A549 (cell line): ENCODE results near the gene PPP3CB.

Source experiments
- CTCF ChIP-seq: fragments of >200 bp; sonication (Bioruptor Twin); formaldehyde crosslinking; IDR thresholded peaks from 3 replicates; pipeline ENCODE4 v1.5.1; 2016
- GATA3 ChIP-seq: IDR thresholded peaks from 2 replicates; pipeline ENCODE4 v1.6.1; 2012; ENCODE audit warnings: borderline replicate concordance

GRCh38 chr10:73478636-73479035 is 17.2 kb downstream of the PPP3CB start:
- TF ChIP-seq CTCF (no peak), GATA3 (no peak)
